ENCODE results near the gene COQ10B.

COQ10B gene

DNA sequence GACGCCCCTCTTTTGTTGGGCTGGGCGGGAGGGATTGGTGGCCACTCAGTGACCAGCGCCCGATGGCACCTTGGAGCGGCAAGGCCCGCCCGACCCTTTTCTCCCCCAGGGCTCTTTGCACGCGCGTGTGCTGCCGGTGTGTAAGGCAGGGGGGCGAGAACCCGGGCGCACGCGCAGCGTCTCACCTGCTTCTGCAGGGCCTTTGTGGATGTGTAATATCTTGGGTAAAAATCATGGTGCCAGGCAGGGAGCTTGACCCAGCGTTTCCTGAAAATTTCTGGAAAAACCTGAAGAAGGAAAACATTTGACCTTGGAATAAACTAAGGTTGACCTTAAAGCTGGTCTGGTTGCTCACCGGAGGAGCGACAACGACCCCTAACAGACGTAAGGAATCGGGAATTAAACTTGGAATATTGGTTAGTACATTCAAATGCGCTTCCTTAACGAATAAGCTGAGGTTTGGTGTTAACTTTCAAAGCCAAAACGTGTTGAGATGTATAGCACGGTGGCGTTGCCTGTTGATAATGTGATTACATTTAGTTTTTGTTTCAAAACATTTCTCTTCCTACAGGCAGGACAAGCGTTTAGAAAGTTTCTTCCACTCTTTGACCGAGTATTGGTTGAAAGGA is 47.3 kb downstream of the COQ10B start:
- DNase-seq (ENCODE audit: low read depth in 2 of 2, low spot score in 1 of 2), result no peak

DNA sequence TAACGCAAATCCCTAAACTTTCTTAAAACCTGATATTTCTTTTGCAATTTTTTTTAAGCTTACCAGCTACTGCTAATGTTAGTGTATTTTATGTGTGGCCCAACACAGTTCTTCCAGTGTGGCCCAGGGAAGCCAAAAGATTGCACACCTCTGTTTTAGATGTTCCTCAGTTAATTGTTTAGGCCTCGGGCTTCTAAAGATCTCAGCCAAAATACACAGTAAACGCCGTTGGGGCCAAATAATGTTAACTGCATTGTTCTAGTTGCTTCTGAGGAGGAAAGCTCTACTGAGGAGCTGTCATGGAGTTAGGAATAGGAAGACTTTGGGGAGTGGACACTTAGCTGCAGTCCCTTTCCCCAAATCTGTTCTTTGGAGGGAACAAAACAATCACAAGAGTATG is 48.8 kb downstream of the COQ10B start:
- no peak for DNase-seq (ENCODE audit: low read depth in 2 of 2, low spot score in 1 of 2)

DNA sequence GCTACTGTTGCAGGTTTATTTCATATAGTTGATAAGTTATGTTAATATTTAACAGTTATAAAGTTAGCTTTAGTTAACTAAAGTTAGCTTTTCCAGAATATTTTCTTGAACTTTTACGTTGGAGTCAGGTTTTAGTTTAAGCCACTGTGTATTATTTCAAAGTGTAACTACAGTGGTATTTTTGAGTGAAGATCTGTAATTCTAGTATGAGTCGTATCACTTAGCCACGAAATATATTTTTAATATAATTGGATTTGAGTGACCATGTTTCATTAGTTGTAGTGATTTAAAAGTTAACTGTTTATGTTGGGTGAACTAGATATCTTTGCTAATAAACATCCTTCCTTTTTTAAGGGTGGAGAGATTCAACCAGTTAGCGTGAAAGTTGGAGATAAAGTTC is 49.3 kb downstream of the COQ10B start:
- DNase-seq (ENCODE audit: low read depth in 2 of 2, low spot score in 1 of 2), result no peak

DNA sequence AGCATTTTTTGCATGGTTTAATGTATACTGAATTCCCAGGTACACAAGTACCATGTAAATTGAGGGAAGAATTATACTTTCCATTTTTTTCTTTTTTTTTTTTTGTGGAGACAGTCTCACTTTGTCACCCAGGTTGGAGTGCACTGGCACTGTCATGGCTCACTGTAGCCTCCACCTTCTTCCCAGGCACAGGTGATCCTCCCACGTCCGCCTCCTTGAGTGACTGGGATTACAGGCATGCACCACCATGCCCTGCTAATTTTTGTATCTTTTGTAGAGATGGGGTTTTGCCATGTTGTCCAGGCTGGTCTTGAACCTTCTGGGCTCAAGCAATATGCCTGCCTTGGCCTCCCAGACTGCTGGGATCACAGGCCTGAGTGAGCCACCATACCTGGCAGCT is 50.6 kb downstream of the COQ10B start:
- DNase-seq (ENCODE audit: low read depth in 2 of 2, low spot score in 1 of 2), result no peak

DNA sequence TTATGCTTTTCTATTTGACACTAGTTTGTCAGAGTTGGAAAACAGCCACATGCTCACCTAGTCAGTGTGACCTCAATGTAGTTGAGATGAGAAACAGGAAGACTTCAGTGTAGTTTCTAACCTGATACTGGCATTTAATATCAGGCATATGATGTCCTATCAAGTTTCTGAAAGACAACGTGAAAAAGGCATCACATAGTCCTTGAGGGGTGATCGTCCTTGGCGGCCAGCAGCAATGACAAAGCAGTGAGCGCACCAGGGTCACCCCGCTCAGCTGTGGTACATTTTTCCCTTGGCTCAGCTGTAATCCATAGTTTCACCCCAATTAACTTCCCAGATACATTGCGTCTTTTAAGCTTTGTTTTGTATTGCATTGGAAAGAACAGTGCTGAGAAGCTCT is 51.2 kb downstream of the COQ10B start:
- DNase-seq (ENCODE audit: low read depth in 2 of 2, low spot score in 1 of 2), result no peak

DNA sequence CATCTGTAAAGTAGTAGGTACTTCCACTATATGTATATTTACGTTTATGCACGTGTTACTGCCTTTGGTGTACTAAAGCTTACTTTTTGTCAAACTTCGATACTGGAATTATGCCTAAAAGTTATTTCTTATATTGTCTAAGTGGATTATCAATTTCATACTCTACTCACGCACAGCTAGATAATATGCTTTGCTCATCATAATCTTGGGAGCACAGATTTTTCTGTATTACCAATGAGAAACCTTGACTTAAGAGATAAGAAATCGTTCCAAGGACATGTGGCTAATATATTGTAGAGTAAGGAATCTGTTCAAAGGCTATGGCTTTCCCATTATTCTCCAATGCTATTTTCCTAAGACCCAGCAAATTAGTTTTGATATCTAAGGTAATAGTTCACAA is 53.3 kb downstream of the COQ10B start:
- no peak for DNase-seq (ENCODE audit: low read depth in 2 of 2, low spot score in 1 of 2)

DNA sequence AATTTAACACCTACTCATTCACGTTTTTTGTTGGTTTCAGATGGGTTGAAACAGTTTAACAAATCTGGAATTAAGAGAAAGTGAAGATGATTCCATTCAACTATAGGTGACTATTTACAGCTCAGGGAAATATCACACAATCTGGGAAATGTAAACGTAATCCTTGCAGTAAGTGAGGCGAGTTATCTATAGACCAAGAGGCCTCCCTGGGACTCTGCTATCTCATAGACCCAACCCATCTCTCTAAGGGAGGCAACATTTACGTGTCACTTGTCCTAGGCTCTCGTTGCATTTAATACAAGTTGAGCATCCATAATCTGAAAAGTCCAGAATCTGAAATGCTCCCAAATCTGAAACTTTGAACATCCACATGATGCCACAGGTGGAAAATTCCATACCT is 60.6 kb downstream of the COQ10B start:
- DNase-seq (ENCODE audit: low read depth in 2 of 2, low spot score in 1 of 2), result no peak

DNA sequence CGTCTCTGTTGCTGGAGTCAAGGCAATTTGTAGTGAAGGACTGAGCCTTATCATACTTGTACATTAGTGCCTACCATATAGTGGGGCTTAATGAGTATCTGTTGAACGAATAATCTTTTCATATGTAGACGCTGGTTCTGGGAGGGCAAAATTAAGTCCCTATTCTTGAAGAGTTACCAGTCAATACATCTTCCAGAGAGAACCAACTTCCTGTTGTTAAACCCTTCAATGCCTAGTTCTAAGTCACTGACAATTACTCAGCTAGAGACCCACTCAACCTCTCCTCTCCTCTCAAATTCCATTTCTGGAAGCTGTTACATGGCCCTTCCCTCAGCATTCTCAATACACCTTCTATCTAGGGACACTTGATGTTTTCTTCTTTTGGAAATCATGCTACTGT is 61.4 kb downstream of the COQ10B start:
- DNase-seq (ENCODE audit: low read depth in 2 of 2, low spot score in 1 of 2), result no peak

DNA sequence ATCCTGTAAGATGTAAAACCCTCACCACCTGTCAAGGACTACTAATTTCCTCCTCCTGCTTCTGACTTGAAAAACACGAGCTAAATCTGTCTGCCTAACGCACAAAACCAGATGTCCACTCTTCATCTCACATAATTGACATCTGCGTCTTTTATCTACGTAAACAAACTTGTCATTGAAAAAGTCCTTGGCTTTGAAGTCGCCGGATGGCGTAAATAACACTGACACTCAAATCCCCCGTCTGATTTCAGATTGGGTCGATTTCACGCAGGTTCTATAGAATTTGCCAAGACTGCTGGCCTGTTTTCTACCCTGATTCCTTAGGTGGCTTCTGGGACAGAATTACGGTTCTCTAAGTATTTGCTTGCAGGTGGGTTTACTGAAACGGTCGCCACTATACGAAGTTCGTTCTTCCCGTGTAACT is 62.0 kb downstream of the COQ10B start:
- no peak for DNase-seq (ENCODE audit: low read depth in 2 of 2, low spot score in 1 of 2)

DNA sequence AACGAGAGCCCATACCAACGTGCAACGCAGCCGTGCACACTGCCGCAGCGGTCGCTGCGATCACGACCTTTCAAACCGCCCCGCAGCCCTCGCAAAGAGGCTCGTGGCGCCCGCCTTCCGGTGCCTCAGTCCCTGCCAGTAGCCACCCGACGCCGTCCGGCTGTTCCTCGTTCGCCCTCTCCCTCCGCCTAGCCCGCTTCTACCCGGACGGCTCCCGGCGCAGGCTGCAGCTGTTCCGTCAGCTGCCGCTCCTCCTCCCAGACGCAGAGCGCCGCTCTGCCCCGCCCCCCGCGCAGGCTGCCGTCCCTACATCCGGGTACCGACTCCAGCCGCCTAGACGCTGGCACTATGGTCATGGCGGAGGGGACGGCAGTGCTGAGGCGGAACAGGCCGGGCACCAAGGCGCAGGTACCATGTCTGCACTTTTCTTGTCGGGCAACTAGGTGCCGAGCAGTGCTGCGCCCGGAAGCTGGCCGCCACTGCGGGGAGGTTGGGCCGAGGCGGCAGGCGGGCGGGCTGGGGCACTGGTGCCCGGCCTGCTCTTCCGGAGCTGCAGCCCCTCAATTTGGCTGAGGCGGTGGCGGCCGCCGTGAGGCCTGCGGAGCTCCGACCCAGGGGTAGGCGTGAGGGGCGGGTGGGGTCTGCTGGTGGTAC is 62.5 kb downstream of the COQ10B start, which contains the start of gene MOB4:
Gene MOB4 (plus strand): TSS at position 328 of the 654 bp plus-strand sequence. CDS start 21 bp downstream, at position 349.
- peak; percentile 80 to 87 for DNase-seq (ENCODE audit: low read depth in 2 of 2, low spot score in 1 of 2)

DNA sequence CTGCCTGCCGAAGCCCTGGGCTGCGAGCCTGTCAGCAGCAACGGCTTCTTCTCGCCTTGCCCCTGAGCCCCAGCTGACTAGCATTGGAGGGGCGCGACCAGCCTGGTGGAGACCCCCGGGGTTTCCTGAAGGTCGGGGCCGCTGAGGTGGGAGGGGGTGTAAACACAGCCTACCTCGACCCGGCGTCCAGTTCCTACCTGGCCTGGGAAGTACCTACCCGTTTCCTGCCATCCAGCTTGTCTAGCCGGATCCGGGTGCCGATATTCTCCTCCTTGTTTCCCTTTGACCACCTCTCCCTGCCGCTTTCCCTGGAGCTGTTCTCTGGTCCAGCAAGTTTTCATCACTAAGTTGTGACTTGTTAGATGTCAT is 63.0 kb downstream of the COQ10B start:
- no peak for DNase-seq (ENCODE audit: low read depth in 2 of 2, low spot score in 1 of 2)

DNA sequence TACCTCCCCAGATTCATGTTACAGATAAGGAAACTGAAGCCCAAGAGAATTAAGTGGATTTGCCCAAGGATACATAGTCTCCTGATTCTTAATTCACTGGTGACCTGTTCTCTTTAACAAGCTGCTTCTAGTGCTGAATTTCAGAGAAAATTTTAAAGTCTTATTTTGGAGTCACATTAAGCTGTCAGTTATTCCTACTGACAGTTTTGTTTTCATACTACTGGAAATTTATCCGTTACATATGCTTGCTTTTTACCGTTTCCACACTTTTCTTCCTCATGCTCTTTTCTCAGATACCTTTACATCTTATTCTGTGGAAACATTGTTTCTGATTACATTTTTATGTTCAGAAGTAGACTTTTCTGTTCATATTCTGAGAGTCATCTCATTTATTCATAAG is 63.8 kb downstream of the COQ10B start:
- DNase-seq (ENCODE audit: low read depth in 2 of 2, low spot score in 1 of 2), result no peak

Measured in stimulated activated CD8-positive, alpha-beta memory T cell treated with anti-CD3 and anti-CD28 coated beads, Interleukin-4, amount 100 ng/mL, for 4 hours (primary cell).